Upper lobe of left lung (tissue), 6 donors: ENCODE measurements around the gene SEC31A. TPM values are rescaled to one million over a fixed set of nuclear protein-coding genes. Genes with fewer than 3 reads are reported as not detected.

Source experiments
- ATAC-seq, 2 donors: fragments of 200-7000 bp; cut with Tn5 transposase; one replicate each; pipeline ENCODE4 v1.9.1; 2022; ENCODE audit warnings: mild to moderate bottlenecking in 2 of 2, moderate library complexity in 2 of 2; ENCODE audit not compliant: low FRiP score in 2 of 2
- DNase-seq, 2 donors: peaks; one replicate each; pipeline ENCODE4 v3.0.0-alpha.2; 2019 to 2020
- H3K27ac ChIP-seq, 4 donors: fragments of 200-600 bp; sonication (generic); one replicate each; pipeline ENCODE4 v1.5.1; 2016 to 2019
- H3K27me3 ChIP-seq, 4 donors: fragments of 200-600 bp; sonication (generic); one replicate each; pipeline ENCODE4 v1.5.1; 2017 to 2019
- H3K36me3 ChIP-seq, 4 donors: fragments of 200-600 bp; sonication (generic); one replicate each; pipeline ENCODE4 v1.5.1; 2016 to 2019
- H3K4me1 ChIP-seq, 4 donors: fragments of 200-600 bp; sonication (generic); one replicate each; pipeline ENCODE4 v1.5.1; 2018 to 2019
- H3K4me3 ChIP-seq, 4 donors: fragments of 200-600 bp; sonication (generic); one replicate each; pipeline ENCODE4 v1.5.1; 2017 to 2019; ENCODE audit warnings: mild to moderate bottlenecking in 2 of 4, moderate library complexity in 1 of 4
- H3K9me3 ChIP-seq, 4 donors: fragments of 200-600 bp; sonication (generic); one replicate each; pipeline ENCODE4 v1.5.1; 2018 to 2019
- EP300 ChIP-seq, 4 donors: sonication (generic); formaldehyde crosslinking; IDR thresholded peaks; one replicate each; pipeline ENCODE4 v1.5.1; 2017; ENCODE audit warnings: antibody characterized with exemption in 4 of 4, control low read depth in 2 of 4
- POLR2A ChIP-seq, 4 donors: fragments of 450-650 bp; IDR thresholded peaks; one replicate each; pipeline ENCODE4 v1.5.1; 2016 to 2017; ENCODE audit warnings: antibody characterized with exemption in 4 of 4, mild to moderate bottlenecking in 2 of 4
- POLR2AphosphoS5 ChIP-seq, 2 donors: sonication (generic); formaldehyde crosslinking; IDR thresholded peaks; one replicate each; pipeline ENCODE4 v1.5.1; 2017; ENCODE audit warnings: antibody characterized with exemption in 2 of 2
- WGBS, 2 donors: methylation state at CpG; one replicate each; pipeline ENCODE4 v1.1.5; 2017 to 2018; 5-methylcytosine and 5-hydroxymethylcytosine counted together
- total RNA-seq, 6 donors: library from RNA; depleted of rRNA in 4 of 6; stranded (reverse); fragments of >200 nt in 4 of 6; gene quantifications; one replicate each; pipeline versions ENCODE4 v1.1.0 to v1.2.1, GENCODE V29; 2016 to 2021
- TF ChIP-seq, protein P1 (sequence below), 6 experiments: fragments of 450-650 bp in 4 of 6; fragments of 200-600 bp in 2 of 6; sonication (generic) in 2 of 6; IDR thresholded peaks; one replicate each; pipeline ENCODE4 v1.5.1; 2016 to 2019; ENCODE audit warnings: antibody characterized with exemption in 6 of 6
- donor health status: DM: no; HTN: no; CAD: no; lungs with moderate emphysema.
- donor health status: DM: no; HTN: yes; CAD: no; lungs with severe emphysema.

SEC31A gene
- total RNA-seq, 6 donors from 2014 or later = 128 to 230 (median 160) TPM

DNA sequence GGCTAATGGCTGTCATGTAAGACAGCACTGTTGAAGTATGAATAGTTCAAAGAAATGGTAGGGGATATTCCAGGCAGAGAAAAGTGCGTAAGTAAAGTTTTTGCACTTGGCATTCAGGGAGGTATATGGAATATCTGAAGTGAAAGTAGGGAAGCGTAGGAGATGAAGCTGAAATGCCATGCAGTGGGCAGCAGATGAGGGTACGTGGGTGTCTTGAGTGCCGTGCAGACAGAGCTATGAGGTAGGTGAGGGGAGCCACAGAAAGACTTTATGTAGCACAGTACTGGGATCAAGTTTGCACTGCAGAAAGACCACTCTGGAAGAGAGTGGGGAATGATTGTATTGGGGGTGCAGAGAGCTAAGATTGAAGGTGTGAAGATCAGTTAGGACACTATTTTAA is 87.2 kb downstream of the SEC31A start:
- no peak for DNase-seq
- 80 to 89% methylated on average over 4 of the region's 4 CpGs for WGBS, 2 donors
- TF ChIP-seq, protein P1, sequence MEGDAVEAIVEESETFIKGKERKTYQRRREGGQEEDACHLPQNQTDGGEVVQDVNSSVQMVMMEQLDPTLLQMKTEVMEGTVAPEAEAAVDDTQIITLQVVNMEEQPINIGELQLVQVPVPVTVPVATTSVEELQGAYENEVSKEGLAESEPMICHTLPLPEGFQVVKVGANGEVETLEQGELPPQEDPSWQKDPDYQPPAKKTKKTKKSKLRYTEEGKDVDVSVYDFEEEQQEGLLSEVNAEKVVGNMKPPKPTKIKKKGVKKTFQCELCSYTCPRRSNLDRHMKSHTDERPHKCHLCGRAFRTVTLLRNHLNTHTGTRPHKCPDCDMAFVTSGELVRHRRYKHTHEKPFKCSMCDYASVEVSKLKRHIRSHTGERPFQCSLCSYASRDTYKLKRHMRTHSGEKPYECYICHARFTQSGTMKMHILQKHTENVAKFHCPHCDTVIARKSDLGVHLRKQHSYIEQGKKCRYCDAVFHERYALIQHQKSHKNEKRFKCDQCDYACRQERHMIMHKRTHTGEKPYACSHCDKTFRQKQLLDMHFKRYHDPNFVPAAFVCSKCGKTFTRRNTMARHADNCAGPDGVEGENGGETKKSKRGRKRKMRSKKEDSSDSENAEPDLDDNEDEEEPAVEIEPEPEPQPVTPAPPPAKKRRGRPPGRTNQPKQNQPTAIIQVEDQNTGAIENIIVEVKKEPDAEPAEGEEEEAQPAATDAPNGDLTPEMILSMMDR (IDR thresholded peaks at IDR 0.05) = no peak
- TF ChIP-seq POLR2A (IDR thresholded peaks at IDR 0.05) = no peak
- TF ChIP-seq EP300 (IDR thresholded peaks at IDR 0.05) = no peak
- no peak for TF ChIP-seq POLR2AphosphoS5 (IDR thresholded peaks at IDR 0.05)
- H3K4me3 ChIP-seq = no peak overlapping the region
- H3K9me3 ChIP-seq = no peaks in the 10 kb centered on the region
- H3K27ac ChIP-seq = no peak overlapping the region
- H3K27me3 ChIP-seq = peaks cover 0 to 5% (median 1%) of the 10 kb centered on the region in 4 donors
- H3K36me3 ChIP-seq = no peaks in the 10 kb centered on the region
- no peak for ATAC-seq
- H3K4me1 ChIP-seq = peaks cover 7 to 12% (median 8%) of the 10 kb centered on the region in 4 donors

DNA sequence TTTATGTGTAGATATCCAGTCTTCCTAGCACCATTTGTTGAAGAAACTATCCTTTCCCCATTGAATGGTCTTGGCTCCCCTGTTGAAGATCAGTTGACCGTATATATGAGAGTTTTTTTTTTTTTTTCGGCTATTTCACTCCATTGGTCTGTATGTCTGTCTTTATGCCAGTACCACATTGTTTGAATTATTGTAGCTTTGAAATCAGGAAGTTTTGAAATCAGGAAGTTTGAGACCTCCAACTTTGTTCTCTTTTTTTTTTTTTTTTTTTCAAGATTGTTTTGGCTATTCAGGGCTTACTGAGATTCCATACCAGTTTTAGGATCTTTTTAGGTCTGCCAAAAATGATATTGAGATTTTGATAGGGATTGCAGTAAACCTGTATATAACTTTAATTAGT is 88.0 kb downstream of the SEC31A start:
- ATAC-seq = no peak
- whole genome bisulfite sequencing, 2 donors = 36 to 53% methylated on average over 2 of the region's 2 CpGs

DNA sequence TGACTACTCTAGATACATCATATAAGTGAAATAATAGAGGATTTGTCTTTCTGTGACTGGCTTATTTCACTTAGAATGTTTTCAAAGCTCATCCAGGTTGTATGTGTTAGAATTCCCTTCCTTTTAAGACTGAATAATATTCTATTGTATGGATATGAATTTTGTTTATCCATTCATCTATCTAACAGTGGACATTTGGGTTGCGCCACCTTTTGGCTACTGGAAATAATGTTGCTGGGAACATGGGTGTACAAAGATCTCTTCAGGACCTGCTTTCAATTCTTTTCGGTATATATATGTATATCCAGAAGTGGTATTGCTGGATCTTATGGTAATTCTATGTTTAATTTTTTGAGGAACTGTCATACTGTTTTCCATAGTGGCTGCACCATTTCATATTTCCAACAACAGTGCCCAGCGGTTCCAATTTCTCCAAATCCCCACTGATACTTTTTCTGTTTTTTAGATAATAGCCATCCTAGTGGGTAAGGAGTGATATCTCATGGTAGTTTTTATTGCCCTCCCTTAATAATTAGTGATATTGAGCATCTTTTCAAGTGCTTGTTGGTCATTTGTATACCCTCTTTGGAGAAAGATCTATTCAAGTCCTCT is 88.9 kb downstream of the SEC31A start:
- TF ChIP-seq, protein P1 (IDR thresholded peaks at IDR 0.05) = peak in 2 of 6 experiments; percentile 4 to 12
- TF ChIP-seq POLR2A (IDR thresholded peaks at IDR 0.05) (no peak), POLR2AphosphoS5 (IDR thresholded peaks at IDR 0.05) (no peak), EP300 (IDR thresholded peaks at IDR 0.05) (no peak)
- no peaks in the 10 kb centered on the region for H3K36me3 ChIP-seq
- peaks cover 0 to 12% (median 4%) of the 10 kb centered on the region in 4 donors for H3K27me3 ChIP-seq
- no peak overlapping the region for H3K27ac ChIP-seq
- H3K9me3 ChIP-seq = no peaks in the 10 kb centered on the region
- ATAC-seq (no peak), DNase-seq (no peak)
- WGBS, 2 donors = 73 to 78% methylated on average over 3 of the region's 3 CpGs
- no peak overlapping the region for H3K4me3 ChIP-seq
- peaks cover 16 to 29% (median 21%) of the 10 kb centered on the region in 4 donors for H3K4me1 ChIP-seq

More for the DNA sequence above, 88.0 kb downstream of the SEC31A start:
- no peaks in the 10 kb centered on the region for H3K36me3 ChIP-seq
- H3K27ac ChIP-seq = no peak overlapping the region
- DNase-seq = no peak
- H3K4me3 ChIP-seq = no peak overlapping the region
- H3K9me3 ChIP-seq = no peaks in the 10 kb centered on the region
- peaks cover 7 to 20% (median 12%) of the 10 kb centered on the region in 4 donors for H3K4me1 ChIP-seq
- H3K27me3 ChIP-seq = peaks cover 0 to 5% (median 2%) of the 10 kb centered on the region in 4 donors
- no peak for TF ChIP-seq POLR2AphosphoS5 (IDR thresholded peaks at IDR 0.05)
- no peak for TF ChIP-seq POLR2A (IDR thresholded peaks at IDR 0.05)
- TF ChIP-seq, protein P1 (IDR thresholded peaks at IDR 0.05) = no peak
- TF ChIP-seq EP300 (IDR thresholded peaks at IDR 0.05) = no peak

DNA sequence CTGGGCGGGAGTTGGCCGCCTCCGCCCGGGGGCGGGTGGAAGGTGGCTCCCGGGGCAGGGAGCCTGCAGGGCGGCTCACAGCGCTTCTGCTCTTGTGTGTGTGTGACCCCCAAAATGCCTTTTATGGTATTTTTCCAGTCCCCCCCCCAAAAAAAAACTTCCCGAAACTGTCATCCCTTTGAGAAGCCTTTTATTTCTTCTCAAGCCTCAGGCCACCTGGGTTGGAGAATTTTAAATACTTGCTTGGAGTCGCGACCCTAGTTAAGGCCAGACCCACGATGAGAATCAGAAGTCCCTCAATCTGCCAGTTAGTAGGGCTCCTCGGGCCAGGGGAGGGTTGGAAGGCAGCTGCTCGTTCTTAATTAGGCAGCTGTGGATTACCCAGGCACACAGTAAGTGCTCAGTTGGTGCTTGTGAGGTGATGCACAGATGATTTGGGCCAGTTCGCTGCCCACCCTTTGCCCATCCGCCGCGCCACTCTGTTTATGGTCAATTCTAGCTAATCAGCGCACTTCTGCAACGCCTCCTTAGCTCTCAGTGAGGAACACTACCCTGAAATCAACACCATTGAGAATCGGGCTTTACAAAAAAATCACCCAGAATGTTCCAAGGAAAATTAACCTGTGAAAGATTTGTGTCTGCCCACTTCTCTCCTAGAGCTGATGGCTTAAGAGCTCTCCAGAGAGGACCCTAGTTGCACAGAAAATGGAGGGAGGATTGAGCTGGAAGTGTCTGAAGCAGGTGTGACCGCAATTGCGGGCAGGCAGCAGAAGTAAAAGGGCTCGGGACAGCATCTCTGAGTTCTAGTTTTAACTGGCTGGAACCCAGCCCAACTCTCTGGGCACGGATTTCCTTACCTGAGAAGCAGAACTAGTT is 91.7 kb downstream of the SEC31A start:
- peaks cover 0 to 12% (median 4%) of the 10 kb centered on the region in 4 donors for H3K27me3 ChIP-seq
- H3K4me3 ChIP-seq = peak overlapping the region; percentile 56 to 75 (median 66)
- H3K9me3 ChIP-seq = no peaks in the 10 kb centered on the region
- no peak for DNase-seq
- TF ChIP-seq POLR2A (IDR thresholded peaks at IDR 0.05) (no peak), EP300 (IDR thresholded peaks at IDR 0.05) (no peak), POLR2AphosphoS5 (IDR thresholded peaks at IDR 0.05) (no peak)
- TF ChIP-seq, protein P1 (IDR thresholded peaks at IDR 0.05) = no peak
- ATAC-seq = peak; percentile 8 to 27
- H3K27ac ChIP-seq = peak overlapping the region in 2 of 4 donors; percentile 27 to 44
- no peaks in the 10 kb centered on the region for H3K36me3 ChIP-seq
- WGBS, 2 donors = 7 to 9% methylated on average over 18 to 25 of the region's 25 CpGs
- H3K4me1 ChIP-seq = peaks cover 17 to 32% (median 23%) of the 10 kb centered on the region in 4 donors
